ENCODE data around the gene ANKRD13A.
A peak's percentile ranks its signal among the peaks of the same experiment; 100 is the strongest.
"Not testable (repeated sequence)": the region's sequence is repeated elsewhere in the genome, so short reads cannot be mapped to it uniquely, and the experiment has no call there.

The ANKRD13A gene

DNA sequence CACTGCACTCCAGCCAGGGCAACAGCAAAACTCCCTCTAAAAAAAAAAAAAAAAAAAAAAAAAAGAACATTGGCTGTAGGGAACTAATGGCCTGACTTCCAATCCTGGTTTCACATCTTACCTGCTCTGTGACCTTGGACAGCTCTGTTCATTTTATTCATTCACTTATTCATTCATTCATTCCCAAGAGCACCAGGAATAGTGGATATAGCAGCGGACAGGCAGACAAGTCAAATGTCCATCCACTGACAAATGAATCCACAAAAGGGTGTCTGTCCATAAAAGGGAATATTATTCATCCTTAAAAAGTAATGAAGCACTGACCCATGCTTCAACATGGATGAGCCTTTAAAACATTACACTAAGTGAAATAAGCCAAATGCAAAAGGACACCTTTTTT, 76.7 kb downstream of the ANKRD13A start:
- Histone ChIP-seq H3K36me3 (ENCODE audit: control insufficient read depth, insufficient read depth, low read length) (no peaks in the 10 kb centered on the region), H3K27me3 (replicated peaks; ENCODE audit: control insufficient read depth, insufficient read depth, low read length) (no peaks in the 10 kb centered on the region), H3K4me3 (replicated peaks; ENCODE audit: low read depth, low read length) (no peak overlapping the region)
- TF ChIP-seq, protein P1, sequence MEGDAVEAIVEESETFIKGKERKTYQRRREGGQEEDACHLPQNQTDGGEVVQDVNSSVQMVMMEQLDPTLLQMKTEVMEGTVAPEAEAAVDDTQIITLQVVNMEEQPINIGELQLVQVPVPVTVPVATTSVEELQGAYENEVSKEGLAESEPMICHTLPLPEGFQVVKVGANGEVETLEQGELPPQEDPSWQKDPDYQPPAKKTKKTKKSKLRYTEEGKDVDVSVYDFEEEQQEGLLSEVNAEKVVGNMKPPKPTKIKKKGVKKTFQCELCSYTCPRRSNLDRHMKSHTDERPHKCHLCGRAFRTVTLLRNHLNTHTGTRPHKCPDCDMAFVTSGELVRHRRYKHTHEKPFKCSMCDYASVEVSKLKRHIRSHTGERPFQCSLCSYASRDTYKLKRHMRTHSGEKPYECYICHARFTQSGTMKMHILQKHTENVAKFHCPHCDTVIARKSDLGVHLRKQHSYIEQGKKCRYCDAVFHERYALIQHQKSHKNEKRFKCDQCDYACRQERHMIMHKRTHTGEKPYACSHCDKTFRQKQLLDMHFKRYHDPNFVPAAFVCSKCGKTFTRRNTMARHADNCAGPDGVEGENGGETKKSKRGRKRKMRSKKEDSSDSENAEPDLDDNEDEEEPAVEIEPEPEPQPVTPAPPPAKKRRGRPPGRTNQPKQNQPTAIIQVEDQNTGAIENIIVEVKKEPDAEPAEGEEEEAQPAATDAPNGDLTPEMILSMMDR (IDR thresholded peaks at IDR 0.05; ENCODE audit: insufficient read depth, low read length, poor library complexity, severe bottlenecking): no peak
- DNase-seq (ENCODE audit: extremely low read depth, insufficient read length): no peak

DNA sequence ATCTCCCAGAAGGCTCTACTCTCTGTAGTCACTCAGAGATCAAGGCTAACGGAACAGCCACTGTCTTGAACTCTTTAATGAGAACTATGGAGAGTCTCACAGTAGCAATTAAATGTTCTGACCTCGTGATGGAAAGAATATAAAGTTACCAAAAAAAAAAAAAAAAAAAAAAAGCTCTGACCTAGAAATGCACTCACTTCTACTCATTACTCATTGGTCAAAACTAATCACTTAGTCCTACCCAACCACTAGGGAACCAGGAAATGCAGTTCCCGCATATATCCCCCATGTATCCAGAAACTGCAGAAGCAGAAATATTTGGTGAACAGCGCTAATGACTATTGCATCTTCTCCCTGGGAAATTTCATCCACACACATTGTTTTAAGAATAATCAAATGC, 78.6 kb downstream of the ANKRD13A start:
- H3K36me3 ChIP-seq (ENCODE audit: control insufficient read depth, insufficient read depth, low read length): no peaks in the 10 kb centered on the region
- no peak overlapping the region for H3K4me3 ChIP-seq (replicated peaks; ENCODE audit: low read depth, low read length)
- no peaks in the 10 kb centered on the region for H3K27me3 ChIP-seq (replicated peaks; ENCODE audit: control insufficient read depth, insufficient read depth, low read length)
- TF ChIP-seq, protein P1 (IDR thresholded peaks at IDR 0.05; ENCODE audit: insufficient read depth, low read length, poor library complexity, severe bottlenecking): no peak
- no peak for DNase-seq (ENCODE audit: extremely low read depth, insufficient read length)

DNA sequence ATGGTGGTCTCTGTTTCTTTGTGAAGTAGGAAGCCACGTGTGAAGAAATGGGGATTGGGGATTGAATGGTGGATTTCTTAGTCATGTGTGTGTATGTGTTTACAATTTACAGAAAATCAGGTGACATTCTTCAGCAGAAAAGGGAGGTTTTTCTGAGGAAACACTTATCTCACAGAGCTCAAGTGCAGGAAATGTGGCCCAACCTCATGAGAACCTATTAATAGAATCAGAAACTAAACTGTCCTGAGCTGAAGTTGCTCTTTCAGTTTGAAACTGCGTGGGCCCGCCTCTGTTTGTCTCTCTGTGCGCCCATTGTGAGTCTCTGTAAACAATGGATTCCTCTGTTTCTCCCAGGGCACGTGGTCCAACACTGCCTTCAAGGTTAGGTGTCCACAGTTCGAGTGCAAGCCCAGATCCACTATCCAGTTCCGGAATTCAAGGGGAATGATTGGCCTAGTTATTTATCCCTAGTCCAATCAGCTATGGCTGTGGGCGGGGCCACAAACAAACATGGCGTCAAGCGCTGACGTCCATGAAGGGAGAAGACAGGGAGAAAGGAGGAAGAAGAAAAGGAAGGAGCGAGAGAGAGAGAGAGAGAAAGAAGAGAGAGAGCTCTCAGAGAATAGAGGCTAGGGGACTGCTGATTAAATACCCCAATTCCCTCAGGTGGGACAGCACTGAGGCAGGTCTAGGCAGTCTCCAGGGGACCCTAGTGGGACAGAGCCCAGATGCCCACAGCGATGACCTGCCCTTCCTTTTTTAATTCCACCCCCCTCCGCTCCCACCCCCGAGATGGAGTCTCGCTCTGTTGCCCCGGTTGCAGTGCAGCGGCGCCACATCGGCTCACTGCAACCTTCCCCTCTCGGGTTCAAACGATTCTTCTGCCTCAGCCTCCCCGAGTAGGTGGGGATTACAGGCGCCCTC, 80.5 kb downstream of the ANKRD13A start:
- Histone ChIP-seq H3K4me3 (replicated peaks; ENCODE audit: low read depth, low read length) (peak overlapping the region; percentile 55), H3K27me3 (replicated peaks; ENCODE audit: control insufficient read depth, insufficient read depth, low read length) (no peaks in the 10 kb centered on the region), H3K36me3 (ENCODE audit: control insufficient read depth, insufficient read depth, low read length) (no peaks in the 10 kb centered on the region)
- peak; percentile 71 for DNase-seq (ENCODE audit: extremely low read depth, insufficient read length)
- TF ChIP-seq, protein P1 (IDR thresholded peaks at IDR 0.05; ENCODE audit: insufficient read depth, low read length, poor library complexity, severe bottlenecking): no peak

GRCh38 chr12:110080410-110080809, 81.2 kb downstream of the ANKRD13A start:
- Histone ChIP-seq H3K4me3 (replicated peaks; ENCODE audit: low read depth, low read length) (peak overlapping the region; percentile 55; the same call in 1 of the 2 replicates), H3K27me3 (replicated peaks; ENCODE audit: control insufficient read depth, insufficient read depth, low read length) (no peaks in the 10 kb centered on the region), H3K36me3 (ENCODE audit: control insufficient read depth, insufficient read depth, low read length) (no peaks in the 10 kb centered on the region)
- TF ChIP-seq, protein P1 (IDR thresholded peaks at IDR 0.05; ENCODE audit: insufficient read depth, low read length, poor library complexity, severe bottlenecking): no peak
- DNase-seq (ENCODE audit: extremely low read depth, insufficient read length): no peak

DNA sequence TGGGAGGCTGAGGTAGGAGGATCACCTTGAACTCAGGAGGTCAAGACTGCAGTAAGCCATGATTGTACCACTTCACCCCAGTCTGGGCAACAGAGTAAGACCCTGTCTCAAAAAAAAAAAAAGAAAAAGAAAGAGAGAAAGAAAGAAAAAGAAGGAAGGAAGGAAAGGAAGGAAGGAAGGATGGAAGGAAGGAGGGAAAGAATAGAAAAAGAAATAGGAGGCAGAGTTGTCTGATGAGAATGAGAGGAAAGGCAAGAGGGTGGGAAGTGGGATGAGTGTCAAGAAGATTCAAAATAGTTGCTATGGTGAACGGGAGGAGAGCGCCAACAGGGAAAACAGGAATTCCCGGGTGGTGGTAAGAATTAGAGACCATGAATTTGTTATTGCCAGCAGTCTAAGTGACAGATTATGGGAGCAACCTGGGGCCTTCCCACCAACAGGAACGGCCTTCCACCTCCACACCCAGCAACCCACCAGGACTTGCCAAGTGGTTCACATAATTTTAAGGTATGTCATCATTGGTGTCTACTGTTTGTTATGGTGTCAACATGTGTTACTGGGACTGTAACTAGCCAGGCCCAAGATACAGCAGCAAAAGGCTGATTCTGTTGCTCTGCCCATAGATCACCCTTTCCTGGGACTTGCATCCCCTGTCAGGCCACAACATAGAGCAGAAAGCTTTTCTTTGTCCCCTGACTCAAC, 85.2 kb downstream of the ANKRD13A start:
- no peaks in the 10 kb centered on the region for H3K36me3 ChIP-seq (ENCODE audit: control insufficient read depth, insufficient read depth, low read length)
- TF ChIP-seq, protein P1 (IDR thresholded peaks at IDR 0.05; ENCODE audit: insufficient read depth, low read length, poor library complexity, severe bottlenecking): no peak
- no peak overlapping the region for H3K4me3 ChIP-seq (replicated peaks; ENCODE audit: low read depth, low read length)
- no peak for DNase-seq (ENCODE audit: extremely low read depth, insufficient read length)
- no peaks in the 10 kb centered on the region; the same call in 1 of the 2 replicates for H3K27me3 ChIP-seq (replicated peaks; ENCODE audit: control insufficient read depth, insufficient read depth, low read length)

- H3K27me3 ChIP-seq (replicated peaks; ENCODE audit: control insufficient read depth, insufficient read depth, low read length); DNase-seq (ENCODE audit: extremely low read depth, insufficient read length); H3K36me3 ChIP-seq (ENCODE audit: control insufficient read depth, insufficient read depth, low read length); H3K4me3 ChIP-seq (replicated peaks; ENCODE audit: low read depth, low read length): not testable (repeated sequence)
These were observed 89.0 kb downstream of the ANKRD13A start for GRCh38 chr12:110088216-110088615.
